ENCODE results near the gene PRAC1. TPM values are rescaled to one million over a fixed set of nuclear protein-coding genes. Genes with fewer than 3 reads are reported as not detected.

PRAC1 gene
- total RNA-seq = not detected
- long read RNA-seq = 0 reads

GRCh38 chr17:48722201-48722907, at the start of gene PRAC1:
Gene PRAC1 (minus strand): TSS chr17:48722518. CDS start chr17:48722392, 126 bp downstream.
- intact Hi-C loops (cut with DNase I) = loop anchor here in 1 of 2 donors (10.0 kb wide), 1 partner anchor 152 kb away; no protein-coding TSS in a partner anchor

GRCh38 chr17:48770954-48771353, 48.6 kb upstream of the PRAC1 start:
- DNase-seq (no peak), ATAC-seq (no peak)
- intact Hi-C loops (cut with DNase I) = no loop called here

More at GRCh38 chr17:48722201-48722907, at the start of gene PRAC1:
- no peak for ATAC-seq
- DNase-seq = no peak

- no peak for DNase-seq
- no peak for ATAC-seq
- intact Hi-C loops (cut with DNase I) = no loop called here
Measured at GRCh38 chr17:48769009-48769675, 46.8 kb upstream of the PRAC1 start.

GRCh38 chr17:48767263-48767774, 45.0 kb upstream of the PRAC1 start:
- DNase-seq = no peak
- no peak for ATAC-seq
- intact Hi-C loops (cut with DNase I) = no loop called here

GRCh38 chr17:48761114-48761513, 38.8 kb upstream of the PRAC1 start:
- intact Hi-C loops (cut with DNase I) = no loop called here
- ATAC-seq (no peak), DNase-seq (no peak)

- intact Hi-C loops (cut with DNase I) = no loop called here
- no peak for ATAC-seq
- no peak for DNase-seq
Measured at GRCh38 chr17:48760411-48760810, 38.1 kb upstream of the PRAC1 start.

- DNase-seq (no peak), ATAC-seq (no peak)
- intact Hi-C loops (cut with DNase I) = no loop called here
Measured at GRCh38 chr17:48759288-48759687, 37.0 kb upstream of the PRAC1 start.

- no peak for ATAC-seq
- intact Hi-C loops (cut with DNase I) = no loop called here
- no peak for DNase-seq
Measured at GRCh38 chr17:48757524-48757961, 35.2 kb upstream of the PRAC1 start.

GRCh38 chr17:48756830-48757251, 34.5 kb upstream of the PRAC1 start:
- DNase-seq = no peak
- no peak for ATAC-seq
- intact Hi-C loops (cut with DNase I) = no loop called here

- no peak for ATAC-seq
- no peak for DNase-seq
- intact Hi-C loops (cut with DNase I) = no loop called here
Measured at GRCh38 chr17:48755356-48755755, 33.0 kb upstream of the PRAC1 start.

- ATAC-seq = no peak
- intact Hi-C loops (cut with DNase I) = no loop called here
- no peak for DNase-seq
Measured at GRCh38 chr17:48754500-48755261, 32.4 kb upstream of the PRAC1 start.

- intact Hi-C loops (cut with DNase I) = no loop called here
- ATAC-seq (no peak), DNase-seq (no peak)
Measured at GRCh38 chr17:48753794-48754499, 31.6 kb upstream of the PRAC1 start.

- ATAC-seq (no peak), DNase-seq (no peak)
- intact Hi-C loops (cut with DNase I) = no loop called here
Measured at GRCh38 chr17:48752399-48753288, 30.3 kb upstream of the PRAC1 start.

GRCh38 chr17:48751733-48752398, 29.5 kb upstream of the PRAC1 start:
- intact Hi-C loops (cut with DNase I) = no loop called here
- ATAC-seq (no peak), DNase-seq (no peak)

- no peak for DNase-seq
- intact Hi-C loops (cut with DNase I) = no loop called here
- ATAC-seq = no peak
Measured at GRCh38 chr17:48751172-48751571, 28.9 kb upstream of the PRAC1 start.

- intact Hi-C loops (cut with DNase I) = no loop called here
- DNase-seq (no peak), ATAC-seq (no peak)
Measured at GRCh38 chr17:48749621-48750553, 27.6 kb upstream of the PRAC1 start.

All from left cardiac atrium (tissue), 4 donors.